PC-3 (cell line): ENCODE results near the gene ZNF275.

Experiments used
- EZH2 ChIP-seq: fragments of 300-600 bp; sonication (generic); IDR thresholded peaks from one replicate; pipeline ENCODE4 v1.6.1; 2017; ENCODE audit warnings: antibody characterized with exemption, mild to moderate bottlenecking, low read length; ENCODE audit not compliant: unreplicated experiment
- EZH2phosphoT487 ChIP-seq: fragments of 300-600 bp; sonication (generic); IDR thresholded peaks from 2 replicates; pipeline ENCODE4 v1.6.1; 2018; ENCODE audit warnings: mild to moderate bottlenecking, antibody characterized with exemption, low read length, borderline replicate concordance
- TF ChIP-seq, protein P1 (sequence below): fragments of 300-600 bp; sonication (generic); conservative IDR thresholded peaks from 2 replicates; pipeline ENCODE4 v1.5.1; 2017; ENCODE audit warnings: antibody characterized with exemption, low read depth, mild to moderate bottlenecking, low read length

DNA sequence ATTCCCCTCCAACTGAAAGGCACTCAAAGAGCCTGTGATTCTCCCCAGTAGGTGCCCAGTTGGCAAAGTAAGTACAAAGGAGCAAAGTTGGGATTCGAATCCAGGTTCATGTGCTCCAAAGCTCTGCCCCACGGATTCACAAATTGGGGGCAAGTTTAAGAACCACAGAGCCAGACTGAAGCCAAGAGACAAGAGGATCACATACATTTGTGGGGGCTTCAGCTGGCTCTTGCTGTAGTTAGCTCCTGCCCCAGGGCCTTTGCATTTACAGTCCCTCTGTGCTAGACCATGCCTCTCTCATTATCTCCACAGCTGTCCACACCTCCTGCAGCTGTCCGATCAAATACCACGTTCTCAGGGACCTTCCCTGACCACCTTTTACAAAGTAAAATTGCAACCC lies 31.2 kb upstream of the ZNF275 start:
- TF ChIP-seq, protein P1, sequence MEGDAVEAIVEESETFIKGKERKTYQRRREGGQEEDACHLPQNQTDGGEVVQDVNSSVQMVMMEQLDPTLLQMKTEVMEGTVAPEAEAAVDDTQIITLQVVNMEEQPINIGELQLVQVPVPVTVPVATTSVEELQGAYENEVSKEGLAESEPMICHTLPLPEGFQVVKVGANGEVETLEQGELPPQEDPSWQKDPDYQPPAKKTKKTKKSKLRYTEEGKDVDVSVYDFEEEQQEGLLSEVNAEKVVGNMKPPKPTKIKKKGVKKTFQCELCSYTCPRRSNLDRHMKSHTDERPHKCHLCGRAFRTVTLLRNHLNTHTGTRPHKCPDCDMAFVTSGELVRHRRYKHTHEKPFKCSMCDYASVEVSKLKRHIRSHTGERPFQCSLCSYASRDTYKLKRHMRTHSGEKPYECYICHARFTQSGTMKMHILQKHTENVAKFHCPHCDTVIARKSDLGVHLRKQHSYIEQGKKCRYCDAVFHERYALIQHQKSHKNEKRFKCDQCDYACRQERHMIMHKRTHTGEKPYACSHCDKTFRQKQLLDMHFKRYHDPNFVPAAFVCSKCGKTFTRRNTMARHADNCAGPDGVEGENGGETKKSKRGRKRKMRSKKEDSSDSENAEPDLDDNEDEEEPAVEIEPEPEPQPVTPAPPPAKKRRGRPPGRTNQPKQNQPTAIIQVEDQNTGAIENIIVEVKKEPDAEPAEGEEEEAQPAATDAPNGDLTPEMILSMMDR: no peak
- TF ChIP-seq EZH2phosphoT487 (no peak), EZH2 (no peak)
